Measurements from ENCODE around the gene LAMA2. TPM values are rescaled to one million over a fixed set of nuclear protein-coding genes. Genes with fewer than 3 reads are reported as not detected.

LAMA2 gene
- total and polyA plus RNA-seq, 2 donors from 2014 or later = 2.2 to 20.8 TPM

DNA sequence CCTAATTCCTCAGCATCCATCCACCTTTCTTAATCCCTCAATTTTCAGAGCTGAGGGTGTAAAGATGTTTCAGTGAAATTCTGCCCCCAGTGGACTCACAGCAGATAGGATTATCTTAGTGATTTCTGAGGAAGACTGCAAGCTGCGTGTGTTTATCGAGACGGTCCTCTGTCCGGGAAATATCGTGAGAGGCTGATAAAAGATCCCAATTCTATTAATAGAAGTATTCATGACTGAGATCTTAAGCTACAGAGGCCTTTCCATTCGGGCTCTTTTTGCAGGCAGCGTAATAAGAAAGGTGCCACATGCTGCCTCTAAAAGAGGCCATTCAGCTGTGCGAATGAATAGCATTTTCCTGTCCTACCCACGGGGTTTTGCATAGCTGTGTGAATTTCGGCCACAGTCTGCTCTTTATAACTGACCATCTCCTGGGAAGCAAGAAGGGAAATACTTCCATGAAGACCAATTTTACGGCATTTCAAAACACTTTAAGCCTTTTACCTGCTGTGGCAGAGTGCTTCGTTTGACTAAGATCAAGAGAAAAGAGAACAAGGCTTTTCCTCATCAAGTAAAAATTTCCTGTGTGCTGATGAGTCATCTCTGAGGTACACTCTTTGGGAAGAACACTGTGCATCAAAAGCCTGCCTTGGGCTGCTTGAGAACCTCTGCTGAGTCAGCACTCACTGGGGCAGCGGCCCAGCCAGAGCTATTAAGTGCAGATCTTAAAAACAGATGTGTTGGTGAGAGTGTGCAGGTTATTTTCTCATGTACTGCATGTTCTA lies 618.2 kb downstream of the LAMA2 start:
- Histone ChIP-seq H3K36me3 (ENCODE audit: control insufficient read depth in 2 of 3, insufficient read depth in 3 of 3, low read length in 3 of 3) (no peaks in the 10 kb centered on the region), H3K9ac (ENCODE audit: low read length in 3 of 3) (no peak overlapping the region), H3K4me3 (ENCODE audit: low read length in 3 of 3) (no peak overlapping the region), H3K4me1 (ENCODE audit: control insufficient read depth in 2 of 3, insufficient read depth in 2 of 3, low read depth in 1 of 3, low read length in 3 of 3) (peaks cover 0 to 2% (median 0%) of the 10 kb centered on the region in 3 donors), H3K27me3 (ENCODE audit: control insufficient read depth, insufficient read depth, low read length) (no peaks in the 10 kb centered on the region), H3K27ac (ENCODE audit: low read depth in 2 of 2, low read length in 2 of 2) (no peak overlapping the region), H3K9me3 (ENCODE audit: control insufficient read depth in 2 of 3, insufficient read depth in 1 of 3, low read length in 3 of 3) (no peaks in the 10 kb centered on the region)
- FAIRE-seq = no peak
- DNase-seq = peak; percentile 50 to 82 (median 65)
- TF ChIP-seq, protein P1, sequence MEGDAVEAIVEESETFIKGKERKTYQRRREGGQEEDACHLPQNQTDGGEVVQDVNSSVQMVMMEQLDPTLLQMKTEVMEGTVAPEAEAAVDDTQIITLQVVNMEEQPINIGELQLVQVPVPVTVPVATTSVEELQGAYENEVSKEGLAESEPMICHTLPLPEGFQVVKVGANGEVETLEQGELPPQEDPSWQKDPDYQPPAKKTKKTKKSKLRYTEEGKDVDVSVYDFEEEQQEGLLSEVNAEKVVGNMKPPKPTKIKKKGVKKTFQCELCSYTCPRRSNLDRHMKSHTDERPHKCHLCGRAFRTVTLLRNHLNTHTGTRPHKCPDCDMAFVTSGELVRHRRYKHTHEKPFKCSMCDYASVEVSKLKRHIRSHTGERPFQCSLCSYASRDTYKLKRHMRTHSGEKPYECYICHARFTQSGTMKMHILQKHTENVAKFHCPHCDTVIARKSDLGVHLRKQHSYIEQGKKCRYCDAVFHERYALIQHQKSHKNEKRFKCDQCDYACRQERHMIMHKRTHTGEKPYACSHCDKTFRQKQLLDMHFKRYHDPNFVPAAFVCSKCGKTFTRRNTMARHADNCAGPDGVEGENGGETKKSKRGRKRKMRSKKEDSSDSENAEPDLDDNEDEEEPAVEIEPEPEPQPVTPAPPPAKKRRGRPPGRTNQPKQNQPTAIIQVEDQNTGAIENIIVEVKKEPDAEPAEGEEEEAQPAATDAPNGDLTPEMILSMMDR (IDR thresholded peaks at IDR 0.05; ENCODE audit: borderline replicate concordance, extremely low read depth, insufficient read depth) = no peak
- intact Hi-C loops (cut with DNase I) = no loop called here

DNA sequence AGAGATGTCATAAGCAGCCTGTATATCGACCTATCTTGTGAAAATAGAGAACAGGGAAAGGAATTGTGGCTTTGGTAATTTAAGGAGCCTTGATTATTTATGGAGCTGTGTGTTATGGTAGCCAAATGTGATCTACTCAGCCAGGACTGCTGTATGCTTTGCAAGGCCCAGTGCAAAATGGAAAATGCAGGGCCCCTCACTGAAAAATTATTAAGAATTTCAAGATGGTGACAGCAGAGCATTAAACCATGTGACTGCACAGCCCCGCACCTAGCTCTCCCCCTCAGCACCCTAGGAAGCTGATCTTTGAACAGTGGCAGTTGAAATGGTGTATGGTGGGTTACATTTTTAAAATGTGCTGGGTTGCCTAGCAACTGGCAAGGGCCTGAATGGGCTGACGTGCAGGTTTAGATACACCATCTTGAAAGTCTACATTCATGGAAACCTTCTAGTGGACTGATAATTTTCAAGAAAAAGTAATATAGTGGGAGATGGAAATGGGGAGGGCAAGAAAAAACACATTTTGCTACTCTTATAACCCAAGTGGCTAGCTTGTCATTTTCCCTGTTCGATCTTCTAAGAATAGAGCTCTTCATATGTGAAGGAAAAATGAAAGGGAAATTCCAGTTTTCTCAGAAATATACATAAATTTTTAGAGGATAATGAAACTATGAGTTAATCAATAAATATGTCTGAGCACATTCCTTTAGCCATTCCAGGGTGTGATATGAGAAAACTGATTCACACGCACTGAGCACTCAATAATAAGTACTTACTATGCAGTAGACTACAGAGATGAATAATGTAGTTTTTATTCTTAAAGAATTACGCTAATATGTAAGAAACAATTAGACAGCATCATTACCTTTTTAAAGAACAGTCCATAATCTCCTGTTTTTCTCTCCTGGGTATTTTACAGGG lies 619.1 kb downstream of the LAMA2 start:
- no peak overlapping the region for H3K9ac ChIP-seq (ENCODE audit: low read length in 3 of 3)

DNA sequence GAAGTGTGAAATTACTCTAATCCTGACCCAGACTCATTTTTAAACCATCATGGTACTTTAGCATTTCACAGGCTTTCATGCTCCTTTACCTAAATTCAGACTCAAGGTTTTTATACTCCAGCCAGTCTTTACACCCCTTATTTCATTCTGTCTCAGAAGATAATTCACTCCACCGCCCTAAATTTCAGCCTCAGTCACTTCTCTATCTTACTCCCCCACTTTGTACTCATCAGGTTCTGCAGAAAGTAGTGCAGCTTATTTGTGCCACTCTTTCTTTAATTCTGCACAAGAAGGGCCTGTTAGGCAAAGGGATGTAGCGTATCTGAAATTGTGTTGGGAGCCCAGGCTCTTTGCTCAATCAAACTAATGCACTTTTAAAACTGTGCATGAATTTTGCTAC lies 621.5 kb downstream of the LAMA2 start:
- no peak for DNase-seq
- no peak for FAIRE-seq
- H3K36me3 ChIP-seq (ENCODE audit: control insufficient read depth in 2 of 3, insufficient read depth in 3 of 3, low read length in 3 of 3) = no peaks in the 10 kb centered on the region
- no peaks in the 10 kb centered on the region for H3K9me3 ChIP-seq (ENCODE audit: control insufficient read depth in 2 of 3, insufficient read depth in 1 of 3, low read length in 3 of 3)
- H3K27ac ChIP-seq (ENCODE audit: low read depth in 2 of 2, low read length in 2 of 2) = no peak overlapping the region
- intact Hi-C loops (cut with DNase I) = no loop called here
- no peaks in the 10 kb centered on the region for H3K27me3 ChIP-seq (ENCODE audit: control insufficient read depth, insufficient read depth, low read length)
- TF ChIP-seq, protein P1 (IDR thresholded peaks at IDR 0.05; ENCODE audit: borderline replicate concordance, extremely low read depth, insufficient read depth) = no peak
- H3K4me3 ChIP-seq (ENCODE audit: low read length in 3 of 3) = no peak overlapping the region
- H3K9ac ChIP-seq (ENCODE audit: low read length in 3 of 3) = no peak overlapping the region
- H3K4me1 ChIP-seq (ENCODE audit: control insufficient read depth in 2 of 3, insufficient read depth in 2 of 3, low read depth in 1 of 3, low read length in 3 of 3) = peaks cover 0 to 11% (median 0%) of the 10 kb centered on the region in 3 donors

More for the DNA sequence above, 619.1 kb downstream of the LAMA2 start:
- H3K9me3 ChIP-seq (ENCODE audit: control insufficient read depth in 2 of 3, insufficient read depth in 1 of 3, low read length in 3 of 3) = no peaks in the 10 kb centered on the region
- TF ChIP-seq, protein P1 (IDR thresholded peaks at IDR 0.05; ENCODE audit: borderline replicate concordance, extremely low read depth, insufficient read depth) = no peak
- no peaks in the 10 kb centered on the region for H3K36me3 ChIP-seq (ENCODE audit: control insufficient read depth in 2 of 3, insufficient read depth in 3 of 3, low read length in 3 of 3)
- no peak overlapping the region for H3K4me3 ChIP-seq (ENCODE audit: low read length in 3 of 3)
- intact Hi-C loops (cut with DNase I) = no loop called here
- no peaks in the 10 kb centered on the region for H3K27me3 ChIP-seq (ENCODE audit: control insufficient read depth, insufficient read depth, low read length)
- no peak overlapping the region for H3K27ac ChIP-seq (ENCODE audit: low read depth in 2 of 2, low read length in 2 of 2)
- FAIRE-seq (no peak), DNase-seq (no peak)
- peaks cover 0 to 3% (median 2%) of the 10 kb centered on the region in 3 donors for H3K4me1 ChIP-seq (ENCODE audit: control insufficient read depth in 2 of 3, insufficient read depth in 2 of 3, low read depth in 1 of 3, low read length in 3 of 3)

Measured in kidney (tissue), 14 donors.